HepG2 (cell line): ENCODE data around the gene MAN1B1. TPM values are rescaled to one million over a fixed set of nuclear protein-coding genes. Genes with fewer than 3 reads are reported as not detected.
A peak's percentile ranks its signal among the peaks of the same experiment; 100 is the strongest.

ENCODE experiments used
- ATAC-seq: fragments of 200-7000 bp; cut with Tn5 transposase; 3 replicates; pipeline ENCODE4 v1.9.1; 2020; ENCODE audit warnings: mild to moderate bottlenecking, moderate library complexity
- BruUV-seq: library from RNA; stranded (reverse); fragments of 400-500 nt; replicated peaks from 2 replicates; lab custom pipeline; 2021; lab: Mats Ljungman, UMichigan
- CTCF ChIA-PET: fragments of 300-600 bp; formaldehyde crosslinking; extraction: SDS; loops from one replicate; lab custom pipeline; 2021; ENCODE audit warnings: low total read pairs, inconsistent platforms, low intra/inter-chr PET ratio; lab: Yijun Ruan, JAX
- POLR2A ChIA-PET: fragments of 350-600 bp; sonication (Branson Sonifier 250); formaldehyde crosslinking; loops from one replicate; lab custom pipeline; 2020; ENCODE audit warnings: antibody characterized with exemption, inconsistent platforms; lab: Yijun Ruan, JAX
- DNase-seq: peaks from one replicate; pipeline ENCODE4 v3.0.0-alpha.2; 2015; ENCODE audit warnings: low spot score
- FAIRE-seq: peaks from 3 replicates; lab custom pipeline; 2011; peaks lifted over from hg19 to GRCh38; lab: Jason Lieb, UNC
- H2AFZ ChIP-seq: one replicate; pipeline ENCODE4 v1.6.1; 2011; ENCODE audit warnings: low read length, inconsistent platforms
- H3K27ac ChIP-seq: fragments of 300-600 bp; 3 replicates; pipeline ENCODE4 v1.8.0; 2011; ENCODE audit warnings: mixed run types, mild to moderate bottlenecking, mixed read lengths, low read length, inconsistent platforms; ENCODE audit not compliant: insufficient read depth; ENCODE audit errors: extremely low read length
- H3K27me3 ChIP-seq, 2 experiments: fragments of 200-600 bp in 1 of 2; 2 replicates in 1 of 2; 3 replicates in 1 of 2; pipeline versions ENCODE4 v1.6.0 to v1.8.0; 2011; ENCODE audit warnings: low read length in 2 of 2, mild to moderate bottlenecking in 2 of 2, moderate library complexity in 2 of 2, inconsistent platforms in 1 of 2; ENCODE audit not compliant: insufficient read depth in 2 of 2, control insufficient read depth in 1 of 2
- H3K36me3 ChIP-seq, 2 experiments: fragments of 200-600 bp in 1 of 2; replicated peaks in 1 of 2; 2 replicates in 1 of 2; 3 replicates in 1 of 2; pipeline versions ENCODE4 v1.5.1 to v1.8.0; 2011; ENCODE audit warnings: low read length in 2 of 2, inconsistent platforms in 1 of 2; ENCODE audit not compliant: insufficient read depth in 2 of 2, control insufficient read depth in 1 of 2
- H3K4me1 ChIP-seq: 2 replicates; pipeline ENCODE4 v1.5.1; 2012; ENCODE audit warnings: low read length, inconsistent platforms; ENCODE audit not compliant: insufficient read depth
- H3K4me2 ChIP-seq: 2 replicates; pipeline ENCODE4 v1.6.0; 2011; ENCODE audit warnings: low read depth, low read length, inconsistent platforms
- H3K4me3 ChIP-seq, 3 experiments: fragments of 200-600 bp in 1 of 3; sonication (generic), shearing (Covaris generic) in 1 of 3; replicated peaks in 1 of 3; 2 replicates each; pipeline ENCODE4 v1.5.1; 2011 to 2016; ENCODE audit warnings: low read length in 3 of 3, inconsistent platforms in 2 of 3, low read depth in 2 of 3, mild to moderate bottlenecking in 2 of 3, control low read depth in 1 of 3, mixed read lengths in 1 of 3; ENCODE audit not compliant: insufficient read depth in 1 of 3
- H3K79me2 ChIP-seq: one replicate; pipeline ENCODE4 v1.6.1; 2011; ENCODE audit warnings: low read length, inconsistent platforms; ENCODE audit not compliant: insufficient read depth
- H3K9ac ChIP-seq: 2 replicates; pipeline ENCODE4 v1.6.0; 2011; ENCODE audit warnings: mild to moderate bottlenecking, low read depth, low read length, inconsistent platforms; ENCODE audit not compliant: insufficient read depth
- H3K9me3 ChIP-seq: 2 replicates; pipeline ENCODE4 v1.5.1; 2012; ENCODE audit warnings: mild to moderate bottlenecking, low read length
- H4K20me1 ChIP-seq: 2 replicates; pipeline ENCODE4 v1.6.0; 2011; ENCODE audit warnings: inconsistent platforms, mild to moderate bottlenecking, low read length, moderate library complexity; ENCODE audit not compliant: insufficient read depth
- ERF ChIP-seq: IDR thresholded peaks from 2 replicates; pipeline ENCODE4 v1.6.1; 2018; ENCODE audit warnings: missing biosample characterization, missing genetic modification reagents
- GMEB1 ChIP-seq: sonication (generic); formaldehyde crosslinking; IDR thresholded peaks from 2 replicates; pipeline ENCODE4 v1.5.1; 2020; ENCODE audit warnings: missing genetic modification reagents, mild to moderate bottlenecking, borderline replicate concordance
- TBX3 ChIP-seq: fragments of 450-650 bp; IDR thresholded peaks from 2 replicates; pipeline ENCODE4 v1.6.1; 2017; ENCODE audit warnings: antibody characterized with exemption, mild to moderate bottlenecking, inconsistent platforms, borderline replicate concordance
- THAP8 ChIP-seq: sonication (generic); formaldehyde crosslinking; IDR thresholded peaks from 2 replicates; pipeline ENCODE4 v1.5.1; 2020; ENCODE audit warnings: missing genetic modification reagents, mild to moderate bottlenecking, borderline replicate concordance
- ZNF362 ChIP-seq: sonication (generic); formaldehyde crosslinking; IDR thresholded peaks from 2 replicates; pipeline ENCODE4 v1.4.0; 2020; ENCODE audit warnings: missing genetic modification reagents, mild to moderate bottlenecking, borderline replicate concordance
- ZNF414 ChIP-seq: sonication (generic); formaldehyde crosslinking; IDR thresholded peaks from 2 replicates; pipeline ENCODE4 v1.5.0; 2020; ENCODE audit warnings: missing genetic modification reagents
- WGBS: methylation state at CpG from one replicate; pipeline ENCODE4 v1.1.6; 2017; ENCODE audit warnings: low lambda C conversion rate; 5-methylcytosine and 5-hydroxymethylcytosine counted together
- in situ Hi-C: cut with HindIII; loops from 2 replicates; pipeline ENCODE4 v1.10.0; 2017; ENCODE audit warnings: low pct_unique_long_range_greater_than_20kb; ENCODE audit not compliant: extremely low pct_ligation_motif_present
- intact Hi-C: fragments of 100-400 bp; cut with micrococcal nuclease; formaldehyde crosslinking; loops from one replicate; pipeline ENCODE4 v1.10.0; 2022; ENCODE audit not compliant: unreplicated experiment
- polyA plus RNA-seq, 8 experiments: library from polyadenylated mRNA; depleted of rRNA in 3 of 8; stranded (reverse) in 7 of 8; unstranded in 1 of 8; fragments of >200 nt; fragmentation: Illumina TruSeq in 4 of 8; extraction: Trizol in 4 of 8; gene quantifications; 2 replicates each; pipeline versions ENCODE4 v1.2.1 to v1.2.3, GENCODE V29; 2011 to 2016; ENCODE audit warnings: low read depth in 4 of 8, missing spikeins in 1 of 8, mixed read lengths in 1 of 8; ENCODE audit not compliant: insufficient read depth in 1 of 8
- total RNA-seq, 5 experiments: library from RNA; depleted of rRNA; stranded (reverse); fragments of >200 nt; fragmentation: Illumina TruSeq; extraction: Trizol; gene quantifications; 2 replicates each; pipeline ENCODE4 v1.2.3, GENCODE V29; 2016; ENCODE audit warnings: low read depth in 1 of 5

Gene MAN1B1
- total and polyA plus RNA-seq, 2 of the 13 experiments (the other 11 are each of a cell fraction or from before 2014, with no cell fraction given) = 48.9 to 59.5 TPM

GRCh38 chr9:137067860-137068538, 18.8 kb upstream of the MAN1B1 start (continued):
- 0 out of 2 replicates have a peak, but pooled peaks have one; percentile 2 for TF ChIP-seq GMEB1 (CRISPR knock-in tag)
- TF ChIP-seq ZNF362 (CRISPR knock-in tag) = peak; percentile 47; the same call in 1 of the 2 replicates

GRCh38 chr9:137068539-137069507, 18.0 kb upstream of the MAN1B1 start:
- ChIA-PET CTCF (interaction anchor here (1.5 to 2.2 kb wide), 3 partner anchors 18 to 22 kb away, joined by 5 to 25 read pairs (median 12); partner anchors contain the start of genes MAN1B1 and NPDC1), POLR2A (interaction anchor here (1.0 to 6.0 kb wide), 12 partner anchors 8 to 132 kb away, joined by 3 to 105 read pairs (median 5); partner anchors contain the start of genes ENTPD2, MAN1B1, NPDC1 and TPRN)
- Histone ChIP-seq H3K27ac (peak overlapping the region; percentile 26), H3K4me1 (peaks cover 42% of the 10 kb centered on the region), H3K9me3 (no peaks in the 10 kb centered on the region), H3K9ac (peak overlapping the region; percentile 67), H3K79me2 (peaks cover 13% of the 10 kb centered on the region), H3K36me3 (peaks cover 3 to 16% of the 10 kb centered on the region in 2 experiments; a peak in 2 of 5 replicates), H2AFZ (no peak overlapping the region), H3K4me2 (peak overlapping the region; percentile 96), H4K20me1 (peaks cover 7% of the 10 kb centered on the region; the same call in 1 of the 2 replicates), H3K27me3 (no peaks in the 10 kb centered on the region; a peak in 1 of 5 replicates), H3K4me3 (peak overlapping the region; percentile 58 to 88 (median 74))
- ATAC-seq (peak; percentile 8; the same call in 2 of the 3 replicates), FAIRE-seq (no peak), DNase-seq (no peak)
- intact Hi-C loops (no loop called here), in situ Hi-C loops (no loop called here)
- 7% methylated on average over 7 of the region's 17 CpGs for WGBS
- BruUV-seq = no TSS peak
- TF ChIP-seq TBX3 = no peak
- TF ChIP-seq THAP8 (CRISPR knock-in tag) = no peak
- no peak for TF ChIP-seq ERF (CRISPR knock-in tag)
- 0 out of 2 replicates have a peak, but pooled peaks have one; percentile 45 for TF ChIP-seq ZNF414 (CRISPR knock-in tag)
